GM12878 (cell line): ENCODE results near the gene CLDN14. TPM values are rescaled to one million over a fixed set of nuclear protein-coding genes. Genes with fewer than 3 reads are reported as not detected.

Experiments
- ATAC-seq: fragments of 200-7000 bp; cut with Tn5 transposase; 3 replicates; pipeline ENCODE4 v1.9.1; 2020; ENCODE audit warnings: mild to moderate bottlenecking, moderate library complexity
- BruUV-seq: library from RNA; stranded (reverse); fragments of 400-500 nt; replicated peaks from 2 replicates; lab custom pipeline; 2021; lab: Mats Ljungman, UMichigan
- CTCF ChIA-PET: fragments of 300-600 bp; sonication (Branson Sonifier 250); formaldehyde crosslinking; extraction: SDS; loops from one replicate; lab custom pipeline; 2021; ENCODE audit warnings: inconsistent platforms; lab: Yijun Ruan, JAX
- POLR2A ChIA-PET: fragments of 350-600 bp; formaldehyde crosslinking; extraction: SDS; loops from one replicate; lab custom pipeline; 2021; ENCODE audit warnings: inconsistent platforms; lab: Charles Lee
- RAD21 ChIA-PET: fragments of 300-600 bp; sonication (Branson Sonifier 250); formaldehyde crosslinking; loops from one replicate; lab custom pipeline; 2023; ENCODE audit warnings: antibody characterized with exemption; ENCODE audit not compliant: unreplicated experiment; lab: Charles Lee
- SMC1A ChIA-PET: fragments of 300-600 bp; sonication (Branson Sonifier 250); formaldehyde crosslinking; loops from one replicate; lab custom pipeline; 2023; ENCODE audit not compliant: unreplicated experiment, uncharacterized antibody; lab: Charles Lee
- DNase-seq: peaks from one replicate; pipeline ENCODE4 v3.0.0-alpha.2; 2011; ENCODE audit warnings: low read depth, low spot score
- FAIRE-seq: peaks from 3 replicates; lab custom pipeline; 2011; peaks lifted over from hg19 to GRCh38; lab: Jason Lieb, UNC
- H2AFZ ChIP-seq: 2 replicates; pipeline ENCODE4 v1.6.0; 2011; ENCODE audit warnings: low read depth, low read length, control low read depth; ENCODE audit not compliant: control insufficient read depth
- H3K27ac ChIP-seq: 2 replicates; pipeline ENCODE4 v1.5.1; 2011; ENCODE audit warnings: control low read depth; ENCODE audit not compliant: control insufficient read depth, insufficient read depth
- H3K27me3 ChIP-seq, 2 experiments: replicated peaks in 1 of 2; 2 replicates each; pipeline versions ENCODE4 v1.6.0 to v1.6.1; 2011; ENCODE audit warnings: low read length in 1 of 2; ENCODE audit not compliant: control insufficient read depth in 2 of 2, insufficient read depth in 2 of 2
- H3K36me3 ChIP-seq, 2 experiments: 2 replicates each; pipeline ENCODE4 v1.5.1; 2011; ENCODE audit warnings: low read length in 1 of 2; ENCODE audit not compliant: control insufficient read depth in 2 of 2, insufficient read depth in 2 of 2
- H3K4me1 ChIP-seq: 2 replicates; pipeline ENCODE4 v1.6.1; 2011; ENCODE audit warnings: mild to moderate bottlenecking, low read length, moderate library complexity, mixed read lengths; ENCODE audit not compliant: control insufficient read depth, insufficient read depth
- H3K4me2 ChIP-seq: 2 replicates; pipeline ENCODE4 v1.6.0; 2011; ENCODE audit warnings: control low read depth; ENCODE audit not compliant: control insufficient read depth, insufficient read depth
- H3K4me3 ChIP-seq: fragments of 200-600 bp; sonication (generic); 2 replicates; pipeline ENCODE4 v1.5.1; 2016
- H3K79me2 ChIP-seq: 2 replicates; pipeline ENCODE4 v1.6.0; 2011; ENCODE audit warnings: low read length; ENCODE audit not compliant: control insufficient read depth, insufficient read depth
- H3K9ac ChIP-seq: 2 replicates; pipeline ENCODE4 v1.8.0; 2011; ENCODE audit warnings: low read length, control low read depth, mixed read lengths; ENCODE audit not compliant: control insufficient read depth, insufficient read depth
- H3K9me3 ChIP-seq: replicated peaks from 3 replicates; pipeline ENCODE4 v1.5.1; 2011; ENCODE audit warnings: mild to moderate bottlenecking, low read length; ENCODE audit not compliant: control insufficient read depth, insufficient read depth
- H4K20me1 ChIP-seq: 2 replicates; pipeline ENCODE4 v1.6.0; 2011; ENCODE audit not compliant: control insufficient read depth, insufficient read depth
- ATF2 ChIP-seq: IDR thresholded peaks from 2 replicates; pipeline ENCODE4 v1.6.1; 2012; ENCODE audit warnings: low read length, inconsistent platforms
- CBFB ChIP-seq: IDR thresholded peaks from 2 replicates; pipeline ENCODE4 v1.6.1; 2016; ENCODE audit warnings: antibody characterized with exemption, low read depth
- CBX3 ChIP-seq: fragments of 200-600 bp; sonication (generic); IDR thresholded peaks from 2 replicates; pipeline ENCODE4 v1.6.1; 2016; ENCODE audit warnings: low read depth, borderline replicate concordance
- DPF2 ChIP-seq: fragments of 450-650 bp; IDR thresholded peaks from 2 replicates; pipeline ENCODE4 v1.6.1; 2017; ENCODE audit warnings: mild to moderate bottlenecking
- ESRRA ChIP-seq: IDR thresholded peaks from 2 replicates; pipeline ENCODE4 v1.6.1; 2012; ENCODE audit warnings: mild to moderate bottlenecking, low read length, improper control_type of control experiment
- KAT2A ChIP-seq: conservative IDR thresholded peaks from 2 replicates; pipeline ENCODE4 v1.6.1; 2011; ENCODE audit warnings: low read depth, low read length; ENCODE audit not compliant: control insufficient read depth
- NFYB ChIP-seq: IDR thresholded peaks from 2 replicates; pipeline ENCODE4 v1.6.1; 2011; ENCODE audit warnings: low read depth, mild to moderate bottlenecking, low read length, improper control_type of control experiment, moderate library complexity; ENCODE audit not compliant: insufficient read depth
- PKNOX1 ChIP-seq: fragments of 450-650 bp; IDR thresholded peaks from 2 replicates; pipeline ENCODE4 v1.6.1; 2016; ENCODE audit warnings: mild to moderate bottlenecking
- RB1 ChIP-seq: fragments of 450-650 bp; formaldehyde crosslinking; IDR thresholded peaks from 2 replicates; pipeline ENCODE4 v1.6.1; 2017; ENCODE audit warnings: mild to moderate bottlenecking, borderline replicate concordance
- TCF7 ChIP-seq: IDR thresholded peaks from 2 replicates; pipeline ENCODE4 v1.6.1; 2014; ENCODE audit warnings: antibody characterized with exemption, borderline replicate concordance
- ZSCAN29 ChIP-seq: fragments of 450-650 bp; IDR thresholded peaks from 2 replicates; pipeline ENCODE4 v1.6.1; 2017; ENCODE audit warnings: mild to moderate bottlenecking, moderate library complexity
- WGBS: methylation state at CpG from one replicate; pipeline ENCODE4 v1.1.6; 2016; ENCODE audit warnings: low lambda C conversion rate; ENCODE audit not compliant: insufficient replicate concordance, insufficient coverage; ENCODE audit errors: missing lambda C conversion rate; 5-methylcytosine and 5-hydroxymethylcytosine counted together
- in situ Hi-C: fragments of 300-500 bp; cut with MboI; formaldehyde crosslinking; loops from 9 replicates; pipeline ENCODE4 v1.14.3; 2018; ENCODE audit warnings: mixed read lengths
- intact Hi-C: fragments of 100-400 bp; cut with micrococcal nuclease; formaldehyde crosslinking; loops from one replicate; pipeline ENCODE4 v1.14.2; 2022; ENCODE audit not compliant: unreplicated experiment
- polyA plus RNA-seq, 11 experiments: library from polyadenylated mRNA; depleted of rRNA in 4 of 11; unstranded in 6 of 11; stranded (reverse) in 5 of 11; fragments of >200 nt; fragmentation: Nextera tagmentation in 4 of 11; fragmentation: Illumina TruSeq in 1 of 11; extraction: Ambion mirVana in 4 of 11; extraction: Trizol in 1 of 11; gene quantifications; 1 replicate in 1 of 11; 2 replicates in 10 of 11; pipeline versions ENCODE4 v1.2.1 to v1.2.3, GENCODE V29; 2011 to 2016; ENCODE audit warnings: inconsistent platforms in 2 of 11, missing spikeins in 2 of 11, low read depth in 1 of 11
- total RNA-seq, 4 experiments: library from RNA; depleted of rRNA in 3 of 4; stranded (reverse); fragments of >200 nt in 3 of 4; fragmentation: Illumina TruSeq in 1 of 4; extraction: Trizol in 1 of 4; gene quantifications; 2 replicates each; pipeline versions ENCODE4 v1.2.1 to v1.2.3, GENCODE V29; 2013 to 2021
- TF ChIP-seq, protein P1 (sequence below): fragments of 450-650 bp; IDR thresholded peaks from 2 replicates; pipeline ENCODE4 v1.6.1; 2017; ENCODE audit warnings: mild to moderate bottlenecking, low read depth, inconsistent platforms; ENCODE audit not compliant: poor library complexity, severe bottlenecking
- TF ChIP-seq, protein P2 (sequence below): fragments of 450-650 bp; IDR thresholded peaks from 2 replicates; pipeline ENCODE4 v1.6.1; 2018; ENCODE audit warnings: borderline replicate concordance, mild to moderate bottlenecking; ENCODE audit not compliant: partially characterized antibody

CLDN14 gene
- total and polyA plus RNA-seq, 10 of the 15 experiments (the other 5 are each of a cell fraction or from before 2014, with no cell fraction given), result 0.90 to 19.4 (median 6.6) TPM

DNA sequence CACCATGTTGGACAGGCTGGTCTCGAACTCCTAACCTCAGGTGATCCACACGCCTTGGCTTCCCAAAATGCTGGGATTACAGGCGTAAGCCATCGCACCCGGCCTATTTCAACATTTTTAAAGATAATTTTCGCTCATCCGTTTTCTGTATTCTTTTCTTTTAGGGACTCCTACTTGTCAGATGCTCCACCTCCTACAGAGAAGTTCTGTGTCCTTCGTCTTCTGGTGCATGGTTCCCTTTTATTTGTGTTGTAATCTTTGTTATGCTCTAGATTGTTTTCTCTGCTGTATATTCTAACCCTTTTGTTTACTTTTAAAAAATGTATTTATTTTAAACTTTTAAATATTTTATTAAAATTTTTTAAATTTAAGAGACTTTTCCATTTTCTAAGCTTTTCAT, 28.4 kb downstream of the CLDN14 start:
- Histone ChIP-seq H3K27me3 (no peaks in the 10 kb centered on the region), H3K9ac (no peak overlapping the region), H3K36me3 (no peaks in the 10 kb centered on the region), H3K9me3 (no peaks in the 10 kb centered on the region), H3K4me3 (no peak overlapping the region), H3K79me2 (no peaks in the 10 kb centered on the region), H4K20me1 (no peaks in the 10 kb centered on the region), H3K4me1 (no peaks in the 10 kb centered on the region), H2AFZ (no peak overlapping the region), H3K27ac (no peak overlapping the region), H3K4me2 (no peak overlapping the region)
- POLR2A ChIA-PET, result no interaction called here
- over 99% methylated on average over 8 of the region's 8 CpGs for WGBS
- CTCF ChIA-PET, result interaction anchor here (0.7 kb wide), 1 partner anchor 20 kb away, joined by 3 read pairs; no protein-coding TSS in a partner anchor
- in situ Hi-C loops, result no loop called here
- TF ChIP-seq CBFB (no peak), CBX3 (no peak), ATF2 (no peak), TCF7 (no peak), PKNOX1 (no peak), ESRRA (no peak), KAT2A (no peak), ZSCAN29 (no peak), DPF2 (no peak), RB1 (no peak), NFYB (no peak)
- TF ChIP-seq, protein P1, sequence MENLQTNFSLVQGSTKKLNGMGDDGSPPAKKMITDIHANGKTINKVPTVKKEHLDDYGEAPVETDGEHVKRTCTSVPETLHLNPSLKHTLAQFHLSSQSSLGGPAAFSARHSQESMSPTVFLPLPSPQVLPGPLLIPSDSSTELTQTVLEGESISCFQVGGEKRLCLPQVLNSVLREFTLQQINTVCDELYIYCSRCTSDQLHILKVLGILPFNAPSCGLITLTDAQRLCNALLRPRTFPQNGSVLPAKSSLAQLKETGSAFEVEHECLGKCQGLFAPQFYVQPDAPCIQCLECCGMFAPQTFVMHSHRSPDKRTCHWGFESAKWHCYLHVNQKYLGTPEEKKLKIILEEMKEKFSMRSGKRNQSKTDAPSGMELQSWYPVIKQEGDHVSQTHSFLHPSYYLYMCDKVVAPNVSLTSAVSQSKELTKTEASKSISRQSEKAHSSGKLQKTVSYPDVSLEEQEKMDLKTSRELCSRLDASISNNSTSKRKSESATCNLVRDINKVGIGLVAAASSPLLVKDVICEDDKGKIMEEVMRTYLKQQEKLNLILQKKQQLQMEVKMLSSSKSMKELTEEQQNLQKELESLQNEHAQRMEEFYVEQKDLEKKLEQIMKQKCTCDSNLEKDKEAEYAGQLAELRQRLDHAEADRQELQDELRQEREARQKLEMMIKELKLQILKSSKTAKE, result no peak
- TF ChIP-seq, protein P2, sequence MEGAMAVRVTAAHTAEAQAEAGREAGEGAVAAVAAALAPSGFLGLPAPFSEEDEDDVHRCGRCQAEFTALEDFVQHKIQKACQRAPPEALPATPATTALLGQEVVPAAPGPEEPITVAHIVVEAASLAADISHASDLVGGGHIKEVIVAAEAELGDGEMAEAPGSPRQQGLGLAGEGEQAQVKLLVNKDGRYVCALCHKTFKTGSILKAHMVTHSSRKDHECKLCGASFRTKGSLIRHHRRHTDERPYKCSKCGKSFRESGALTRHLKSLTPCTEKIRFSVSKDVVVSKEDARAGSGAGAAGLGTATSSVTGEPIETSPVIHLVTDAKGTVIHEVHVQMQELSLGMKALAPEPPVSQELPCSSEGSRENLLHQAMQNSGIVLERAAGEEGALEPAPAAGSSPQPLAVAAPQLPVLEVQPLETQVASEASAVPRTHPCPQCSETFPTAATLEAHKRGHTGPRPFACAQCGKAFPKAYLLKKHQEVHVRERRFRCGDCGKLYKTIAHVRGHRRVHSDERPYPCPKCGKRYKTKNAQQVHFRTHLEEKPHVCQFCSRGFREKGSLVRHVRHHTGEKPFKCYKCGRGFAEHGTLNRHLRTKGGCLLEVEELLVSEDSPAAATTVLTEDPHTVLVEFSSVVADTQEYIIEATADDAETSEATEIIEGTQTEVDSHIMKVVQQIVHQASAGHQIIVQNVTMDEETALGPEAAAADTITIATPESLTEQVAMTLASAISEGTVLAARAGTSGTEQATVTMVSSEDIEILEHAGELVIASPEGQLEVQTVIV, result no peak
- no TSS peak for BruUV-seq
- ATAC-seq, result no peak
- FAIRE-seq, result no peak
- SMC1A ChIA-PET, result no interaction called here
- DNase-seq, result no peak
- intact Hi-C loops, result no loop called here
- RAD21 ChIA-PET, result no interaction called here
